Endothelial cell of umbilical vein (primary cell): ENCODE measurements around the gene CASP10.

ENCODE experiments used
- EZH2 ChIP-seq: IDR thresholded peaks from 2 replicates; pipeline ENCODE4 v1.6.1; 2012; ENCODE audit warnings: borderline replicate concordance, low read depth, mild to moderate bottlenecking, moderate library complexity, low read length, inconsistent platforms; ENCODE audit not compliant: severe bottlenecking
- POLR2A ChIP-seq: IDR thresholded peaks from 2 replicates; pipeline ENCODE4 v1.6.1; 2012; ENCODE audit warnings: low read depth, mild to moderate bottlenecking, control low read depth, low read length
- POLR2AphosphoS5 ChIP-seq: IDR thresholded peaks from 2 replicates; pipeline ENCODE4 v1.6.1; 2012; ENCODE audit warnings: low read depth, mild to moderate bottlenecking, control low read depth, low read length, moderate library complexity; ENCODE audit not compliant: insufficient read depth
- TF ChIP-seq, protein P1 (sequence below), 2 donors: IDR thresholded peaks; 1 replicate in 1 of 2; 2 replicates in 1 of 2; pipeline ENCODE4 v1.5.1; 2011; ENCODE audit warnings: low read length in 2 of 2, mild to moderate bottlenecking in 2 of 2, moderate library complexity in 2 of 2, control low read depth in 1 of 2, inconsistent platforms in 1 of 2, low read depth in 1 of 2; ENCODE audit not compliant: insufficient read depth in 1 of 2; ENCODE audit errors: extremely low read depth in 1 of 2
- TF ChIP-seq, protein P2 (sequence below): IDR thresholded peaks from 2 replicates; pipeline ENCODE4 v1.6.1; 2011; ENCODE audit not compliant: insufficient read depth, insufficient read length

DNA sequence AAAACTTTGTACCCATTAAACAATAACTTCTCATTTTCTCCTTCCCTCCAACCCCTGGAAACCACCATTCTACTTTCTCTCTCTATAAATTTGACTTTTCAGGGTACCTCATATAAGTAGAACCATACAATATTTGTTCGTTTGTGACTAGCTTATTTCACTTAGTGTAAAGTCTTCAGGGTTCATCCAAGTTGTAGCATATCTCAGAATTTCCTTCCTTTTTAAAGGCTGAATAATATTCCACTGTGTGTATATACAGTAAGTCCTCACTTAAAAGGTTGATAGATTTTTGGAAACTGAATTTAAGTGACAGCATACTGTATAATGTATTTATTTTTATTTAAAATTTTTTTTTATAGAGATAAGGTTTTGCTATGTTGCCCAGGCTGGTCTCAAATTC, 13.9 kb downstream of the CASP10 start:
- TF ChIP-seq, protein P1, sequence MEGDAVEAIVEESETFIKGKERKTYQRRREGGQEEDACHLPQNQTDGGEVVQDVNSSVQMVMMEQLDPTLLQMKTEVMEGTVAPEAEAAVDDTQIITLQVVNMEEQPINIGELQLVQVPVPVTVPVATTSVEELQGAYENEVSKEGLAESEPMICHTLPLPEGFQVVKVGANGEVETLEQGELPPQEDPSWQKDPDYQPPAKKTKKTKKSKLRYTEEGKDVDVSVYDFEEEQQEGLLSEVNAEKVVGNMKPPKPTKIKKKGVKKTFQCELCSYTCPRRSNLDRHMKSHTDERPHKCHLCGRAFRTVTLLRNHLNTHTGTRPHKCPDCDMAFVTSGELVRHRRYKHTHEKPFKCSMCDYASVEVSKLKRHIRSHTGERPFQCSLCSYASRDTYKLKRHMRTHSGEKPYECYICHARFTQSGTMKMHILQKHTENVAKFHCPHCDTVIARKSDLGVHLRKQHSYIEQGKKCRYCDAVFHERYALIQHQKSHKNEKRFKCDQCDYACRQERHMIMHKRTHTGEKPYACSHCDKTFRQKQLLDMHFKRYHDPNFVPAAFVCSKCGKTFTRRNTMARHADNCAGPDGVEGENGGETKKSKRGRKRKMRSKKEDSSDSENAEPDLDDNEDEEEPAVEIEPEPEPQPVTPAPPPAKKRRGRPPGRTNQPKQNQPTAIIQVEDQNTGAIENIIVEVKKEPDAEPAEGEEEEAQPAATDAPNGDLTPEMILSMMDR (IDR thresholded peaks at IDR 0.05; ENCODE audit: extremely low read depth in 1 of 2, insufficient read depth in 1 of 2, low read depth in 1 of 2, low read length in 2 of 2) = no peak
- TF ChIP-seq, protein P2, sequence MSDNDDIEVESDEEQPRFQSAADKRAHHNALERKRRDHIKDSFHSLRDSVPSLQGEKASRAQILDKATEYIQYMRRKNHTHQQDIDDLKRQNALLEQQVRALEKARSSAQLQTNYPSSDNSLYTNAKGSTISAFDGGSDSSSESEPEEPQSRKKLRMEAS = no peak
- TF ChIP-seq POLR2A (no peak), EZH2 (no peak), POLR2AphosphoS5 (no peak)
